ENCODE measurements around the gene COQ3.

- TF ChIP-seq CTCF (IDR thresholded peaks at IDR 0.05; ENCODE audit: low read depth, low read length) (no peak), EZH2phosphoT487 (IDR thresholded peaks at IDR 0.05; ENCODE audit: low read depth) (no peak)
Measured at GRCh38 chr6:99424022-99424421, 30.0 kb upstream of the COQ3 start.
